AG09319 (cell line): ENCODE results near the gene AK8.

ENCODE experiments used
- DNase-seq: peaks from one replicate; pipeline ENCODE4 v3.0.0-alpha.2; 2010; ENCODE audit warnings: low read depth; ENCODE audit errors: extremely low read depth
- TF ChIP-seq, protein P1 (sequence below): IDR thresholded peaks from 2 replicates; pipeline ENCODE4 v1.5.1; 2011; ENCODE audit warnings: low read depth, mild to moderate bottlenecking, inconsistent platforms, low read length, moderate library complexity

AK8 gene

DNA sequence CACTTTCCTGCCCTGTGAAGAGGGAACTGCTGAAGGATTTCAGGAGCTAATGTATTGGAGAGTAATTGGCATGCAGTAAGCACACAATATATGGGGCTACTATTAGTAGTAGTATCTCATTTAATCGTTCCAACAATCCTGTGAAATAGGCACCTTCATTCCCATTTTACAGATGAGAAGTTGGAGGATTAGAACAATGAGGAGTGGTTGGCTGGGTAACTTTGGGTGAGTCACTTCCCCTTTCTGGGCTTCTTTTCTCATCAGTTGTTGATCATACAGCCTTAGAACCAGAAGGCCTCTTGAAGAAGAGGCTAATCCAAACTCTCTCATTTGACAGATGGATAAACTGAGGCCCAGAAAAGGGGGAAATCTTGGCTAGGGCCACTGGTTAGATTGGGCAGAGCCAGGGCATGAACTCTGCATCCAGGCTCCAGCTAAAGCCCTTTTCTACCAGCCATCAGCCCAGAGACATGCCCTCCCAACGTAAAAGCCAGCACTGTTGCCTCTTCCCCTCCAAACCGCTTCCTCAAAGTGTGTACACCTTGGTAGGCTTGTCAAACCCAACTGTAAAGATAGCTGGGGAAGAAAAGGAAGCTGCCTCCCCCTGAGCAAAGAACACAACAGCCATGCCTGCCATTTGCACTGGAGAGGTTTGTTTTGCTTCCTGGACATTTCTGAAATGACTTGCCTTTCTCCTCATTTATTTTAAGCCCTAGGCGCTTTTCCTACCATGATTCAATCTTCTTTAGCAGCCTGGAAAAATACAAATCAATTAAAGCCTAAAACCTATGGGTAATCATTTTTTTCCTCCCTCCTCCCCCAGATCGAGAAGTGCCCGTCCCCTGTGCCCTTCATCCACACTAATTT, 1.6 kb upstream of the AK8 start:
- no peak for DNase-seq
- TF ChIP-seq, protein P1, sequence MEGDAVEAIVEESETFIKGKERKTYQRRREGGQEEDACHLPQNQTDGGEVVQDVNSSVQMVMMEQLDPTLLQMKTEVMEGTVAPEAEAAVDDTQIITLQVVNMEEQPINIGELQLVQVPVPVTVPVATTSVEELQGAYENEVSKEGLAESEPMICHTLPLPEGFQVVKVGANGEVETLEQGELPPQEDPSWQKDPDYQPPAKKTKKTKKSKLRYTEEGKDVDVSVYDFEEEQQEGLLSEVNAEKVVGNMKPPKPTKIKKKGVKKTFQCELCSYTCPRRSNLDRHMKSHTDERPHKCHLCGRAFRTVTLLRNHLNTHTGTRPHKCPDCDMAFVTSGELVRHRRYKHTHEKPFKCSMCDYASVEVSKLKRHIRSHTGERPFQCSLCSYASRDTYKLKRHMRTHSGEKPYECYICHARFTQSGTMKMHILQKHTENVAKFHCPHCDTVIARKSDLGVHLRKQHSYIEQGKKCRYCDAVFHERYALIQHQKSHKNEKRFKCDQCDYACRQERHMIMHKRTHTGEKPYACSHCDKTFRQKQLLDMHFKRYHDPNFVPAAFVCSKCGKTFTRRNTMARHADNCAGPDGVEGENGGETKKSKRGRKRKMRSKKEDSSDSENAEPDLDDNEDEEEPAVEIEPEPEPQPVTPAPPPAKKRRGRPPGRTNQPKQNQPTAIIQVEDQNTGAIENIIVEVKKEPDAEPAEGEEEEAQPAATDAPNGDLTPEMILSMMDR, result no peak

DNA sequence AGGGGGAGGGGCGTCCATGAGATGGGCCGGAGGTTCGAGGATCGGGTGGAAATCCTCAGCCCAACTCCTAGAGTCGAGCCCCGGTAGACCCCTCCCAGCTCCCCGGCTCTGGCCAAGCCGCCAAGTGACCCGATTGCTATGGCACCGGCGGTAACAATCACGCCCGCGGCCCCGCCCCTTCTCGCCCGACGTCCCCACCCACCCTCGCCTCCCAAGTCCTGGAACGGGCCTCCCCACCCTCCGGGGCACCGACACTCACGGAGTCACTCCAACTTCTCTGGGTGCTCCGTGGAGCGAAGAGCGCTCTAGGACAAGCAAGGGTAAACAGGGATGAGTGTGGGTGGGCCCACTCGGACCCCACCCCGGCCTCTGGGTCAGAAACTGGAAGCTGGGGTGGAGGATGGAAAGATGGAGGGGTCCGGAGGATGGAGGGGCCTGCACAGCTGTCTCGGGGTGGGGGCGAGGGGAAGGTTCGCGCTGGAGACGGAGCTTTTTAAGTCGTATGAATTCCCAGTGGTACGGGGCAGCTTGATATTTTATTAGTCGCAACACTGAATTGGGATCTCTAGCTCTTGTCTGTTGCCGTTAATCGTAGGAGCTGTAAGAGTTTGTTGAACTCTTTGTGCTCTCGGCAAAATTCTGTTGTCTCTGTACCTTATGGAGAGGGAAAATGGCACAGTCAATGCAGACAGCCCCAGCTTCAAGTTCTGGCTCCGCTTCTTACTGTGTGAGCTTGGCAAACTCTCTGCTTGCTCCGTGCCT, 792 bp upstream of the AK8 start, which contains the start of gene SPACA9:
Gene SPACA9 (plus strand): TSS at position 204 of the 762 bp plus-strand sequence. CDS start 5,050 bp downstream, outside the sequence.
- TF ChIP-seq, protein P1, result no peak
- DNase-seq, result no peak

DNA sequence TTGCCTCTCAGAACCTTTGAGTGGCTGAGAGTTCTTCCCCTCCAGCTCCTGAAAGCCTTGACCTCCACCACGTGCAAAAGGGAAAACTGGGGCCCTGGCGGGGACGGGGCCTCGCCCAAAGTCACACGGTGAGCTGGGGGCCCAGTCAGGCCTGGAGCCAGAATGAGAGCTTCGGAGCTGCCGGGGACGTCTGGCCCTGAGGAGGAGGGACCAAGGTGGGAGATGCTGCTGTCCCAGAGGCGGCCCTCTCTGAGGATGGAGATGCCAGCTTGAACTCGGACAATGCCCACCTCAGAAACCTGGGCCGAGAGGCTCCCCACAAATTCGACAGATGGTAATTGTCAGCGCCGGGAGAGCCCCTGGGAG, 643 bp downstream of the AK8 start:
- TF ChIP-seq, protein P1, result no peak
- DNase-seq, result no peak

DNA sequence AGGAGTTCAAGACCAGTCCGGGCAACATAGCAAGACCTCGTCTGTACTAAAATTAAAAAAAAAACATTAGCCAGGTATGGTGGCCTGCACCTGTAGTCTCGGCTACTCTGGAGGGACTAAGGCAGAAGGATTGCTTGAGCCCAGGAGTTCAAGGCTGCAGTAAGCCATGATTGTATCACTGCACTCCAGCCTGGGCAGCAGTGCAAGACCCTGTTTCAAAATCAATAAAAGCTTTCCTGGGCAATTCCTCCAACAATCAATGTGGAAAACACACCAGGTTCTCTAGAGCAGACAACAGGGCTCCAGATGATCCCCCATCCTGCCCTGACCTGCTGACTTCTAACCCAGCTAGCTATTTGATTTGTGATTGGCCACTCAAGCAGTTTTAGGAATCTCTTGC, 1.2 kb downstream of the AK8 start:
- TF ChIP-seq, protein P1, result no peak

DNA sequence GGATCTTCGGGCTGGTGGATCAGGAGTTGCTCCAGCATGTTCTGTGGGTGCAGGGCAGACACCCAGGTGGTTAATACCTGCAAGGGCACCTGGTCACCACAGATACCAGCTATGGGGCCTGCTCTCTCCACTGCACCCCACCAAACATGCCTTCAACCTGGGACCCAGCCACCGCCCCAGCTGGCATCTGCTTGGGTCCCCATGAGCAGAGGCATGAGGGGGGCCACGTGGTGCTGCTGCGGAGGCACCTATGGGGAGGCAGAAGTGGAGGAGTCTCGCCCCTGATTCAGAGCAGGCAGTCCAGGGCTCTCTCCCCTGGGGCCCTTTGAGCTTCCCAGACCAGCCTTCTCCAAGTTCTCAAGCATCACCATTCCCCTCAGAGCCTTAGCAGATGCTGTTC, 2.9 kb downstream of the AK8 start:
- TF ChIP-seq, protein P1, result no peak
- no peak for DNase-seq

More for the DNA sequence above, 1.2 kb downstream of the AK8 start:
- DNase-seq, result no peak

DNA sequence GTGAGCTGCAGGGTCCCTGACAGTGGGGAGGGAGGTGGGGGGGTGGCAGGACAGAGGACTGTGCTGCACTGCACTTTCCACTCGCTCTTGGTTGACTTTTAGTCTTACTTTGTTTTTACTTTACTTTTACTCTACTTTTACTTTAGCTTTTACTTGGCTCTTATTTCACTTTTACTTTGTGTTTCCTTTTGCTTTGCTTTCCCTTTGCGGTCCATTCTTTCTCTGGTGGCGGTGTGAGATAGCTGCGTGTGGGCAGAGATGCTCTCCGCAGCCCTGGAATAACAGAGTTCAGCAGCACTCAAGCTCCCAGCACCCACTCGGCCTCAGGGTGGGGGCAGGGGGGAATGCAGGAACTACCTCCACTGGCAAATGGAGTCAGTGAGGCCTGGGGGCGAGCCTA, 4.7 kb downstream of the AK8 start:
- DNase-seq, result no peak
- TF ChIP-seq, protein P1, result no peak

DNA sequence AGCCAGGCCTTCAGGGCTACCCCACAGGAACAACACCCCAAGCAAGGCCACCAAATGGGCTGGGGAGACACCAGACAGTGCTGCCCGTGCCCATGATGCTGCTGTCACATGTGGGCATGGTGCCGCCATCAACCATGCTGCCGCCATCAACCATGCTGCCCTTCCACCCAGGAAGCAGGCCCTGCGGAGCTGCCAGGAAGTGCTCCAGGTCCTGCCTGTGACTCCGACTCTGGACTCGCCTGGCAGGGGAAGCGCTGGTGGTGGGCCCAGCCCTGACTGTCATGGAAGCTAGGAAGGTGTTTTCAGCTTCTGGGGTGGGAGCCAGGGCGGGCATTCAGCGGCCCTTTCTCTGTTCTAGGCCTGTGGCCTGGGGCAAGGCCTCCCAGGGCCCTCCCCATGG, 8.8 kb downstream of the AK8 start:
- TF ChIP-seq, protein P1, result no peak
- no peak for DNase-seq
